ENCODE data around the gene SEMA6B.
"Not testable (repeated sequence)": the region's sequence is repeated elsewhere in the genome, so short reads cannot be mapped to it uniquely, and the experiment has no call there.

SEMA6B gene

DNA sequence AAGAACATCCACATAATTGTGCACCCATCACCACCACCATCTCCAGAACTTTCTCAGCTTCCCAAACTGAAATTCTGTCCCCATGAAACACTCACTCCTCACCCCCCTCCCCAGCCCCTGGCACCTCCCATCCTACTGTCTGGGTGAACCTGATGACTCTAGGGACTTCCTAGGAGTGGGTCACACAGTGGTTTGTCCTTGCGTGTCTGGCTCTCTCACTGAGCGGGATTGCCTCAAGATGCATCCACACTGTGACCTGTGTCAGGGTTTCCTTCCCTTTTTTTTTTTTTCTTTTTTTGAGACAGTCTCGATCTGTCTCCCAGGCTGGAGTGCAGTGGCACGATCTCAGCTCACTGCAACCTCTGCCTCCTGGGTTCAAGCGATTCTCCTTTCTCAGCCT is 4.1 kb upstream of the SEMA6B start:
- H3K4me2 ChIP-seq (ENCODE audit: low read length); H4K12ac ChIP-seq (ENCODE audit: low read depth, low read length); H3K14ac ChIP-seq (ENCODE audit: low read length); H3K27me3 ChIP-seq (ENCODE audit: insufficient read depth, low read length); H4K91ac ChIP-seq (ENCODE audit: low read depth, low read length); H3K9me3 ChIP-seq (ENCODE audit: insufficient read depth, low read depth, low read length); H3K9ac ChIP-seq (ENCODE audit: low read length); H3K4me3 ChIP-seq (ENCODE audit: low read depth, low read length); H3K23ac ChIP-seq (ENCODE audit: low read length); H2AFZ ChIP-seq (ENCODE audit: insufficient read depth, low read length, poor library complexity); H3K79me2 ChIP-seq (ENCODE audit: control insufficient read depth, insufficient read depth, low read length, poor library complexity); H2BK12ac ChIP-seq (ENCODE audit: low read length); H3K18ac ChIP-seq (ENCODE audit: low read length); H4K8ac ChIP-seq (ENCODE audit: low read depth, low read length); H2BK120ac ChIP-seq (ENCODE audit: insufficient read depth, low read length, poor library complexity); H2BK5ac ChIP-seq (ENCODE audit: low read depth, low read length, poor library complexity); H3K27ac ChIP-seq (ENCODE audit: low read depth, low read length); H3K36me3 ChIP-seq (ENCODE audit: control insufficient read depth in 1 of 2, insufficient read depth in 2 of 2, low read length in 2 of 2); H3K79me1 ChIP-seq (ENCODE audit: low read length); H2AK5ac ChIP-seq (ENCODE audit: low read length); H3K4me1 ChIP-seq (ENCODE audit: control insufficient read depth in 1 of 2, insufficient read depth in 2 of 2, low read length in 2 of 2); H3K4ac ChIP-seq (ENCODE audit: low read depth, low read length): not testable (repeated sequence)
- no CpG with 5 or more reads among the region's 5 CpGs for WGBS (ENCODE audit: extremely low coverage, insufficient coverage, insufficient read length)
- DNase-seq, result peak in 1 of 2 donors; percentile 22

DNA sequence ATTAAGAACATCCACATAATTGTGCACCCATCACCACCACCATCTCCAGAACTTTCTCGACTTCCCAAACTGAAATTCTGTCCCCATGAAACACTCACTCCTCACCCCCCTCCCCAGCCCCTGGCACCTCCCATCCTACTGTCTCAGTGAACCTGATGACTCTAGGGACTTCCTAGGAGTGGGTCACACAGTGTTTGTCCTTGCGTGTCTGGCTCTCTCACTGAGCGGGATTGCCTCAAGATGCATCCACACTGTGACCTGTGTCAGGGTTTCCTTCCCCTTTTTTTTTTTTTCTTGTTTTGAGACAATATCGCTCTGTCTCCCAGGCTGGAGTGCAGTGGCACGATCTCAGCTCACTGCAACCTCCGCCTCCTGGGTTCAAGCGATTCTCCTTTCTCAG is 2.6 kb upstream of the SEMA6B start:
- H4K91ac ChIP-seq (ENCODE audit: low read depth, low read length); H3K79me2 ChIP-seq (ENCODE audit: control insufficient read depth, insufficient read depth, low read length, poor library complexity); H3K27me3 ChIP-seq (ENCODE audit: insufficient read depth, low read length); H2AFZ ChIP-seq (ENCODE audit: insufficient read depth, low read length, poor library complexity); H2BK12ac ChIP-seq (ENCODE audit: low read length); H3K79me1 ChIP-seq (ENCODE audit: low read length); H2BK120ac ChIP-seq (ENCODE audit: insufficient read depth, low read length, poor library complexity); H3K23ac ChIP-seq (ENCODE audit: low read length); H3K9me3 ChIP-seq (ENCODE audit: insufficient read depth, low read depth, low read length); H4K12ac ChIP-seq (ENCODE audit: low read depth, low read length); H3K4me2 ChIP-seq (ENCODE audit: low read length); H3K27ac ChIP-seq (ENCODE audit: low read depth, low read length); H2AK5ac ChIP-seq (ENCODE audit: low read length); H2BK5ac ChIP-seq (ENCODE audit: low read depth, low read length, poor library complexity); H3K4me1 ChIP-seq (ENCODE audit: control insufficient read depth in 1 of 2, insufficient read depth in 2 of 2, low read length in 2 of 2); H3K4me3 ChIP-seq (ENCODE audit: low read depth, low read length); H3K9ac ChIP-seq (ENCODE audit: low read length); H3K36me3 ChIP-seq (ENCODE audit: control insufficient read depth in 1 of 2, insufficient read depth in 2 of 2, low read length in 2 of 2); H4K8ac ChIP-seq (ENCODE audit: low read depth, low read length); H3K18ac ChIP-seq (ENCODE audit: low read length); H3K14ac ChIP-seq (ENCODE audit: low read length); H3K4ac ChIP-seq (ENCODE audit: low read depth, low read length): not testable (repeated sequence)
- DNase-seq, result peak in 1 of 2 donors; percentile 19
- WGBS (ENCODE audit: extremely low coverage, insufficient coverage, insufficient read length), result no CpG with 5 or more reads among the region's 7 CpGs

DNA sequence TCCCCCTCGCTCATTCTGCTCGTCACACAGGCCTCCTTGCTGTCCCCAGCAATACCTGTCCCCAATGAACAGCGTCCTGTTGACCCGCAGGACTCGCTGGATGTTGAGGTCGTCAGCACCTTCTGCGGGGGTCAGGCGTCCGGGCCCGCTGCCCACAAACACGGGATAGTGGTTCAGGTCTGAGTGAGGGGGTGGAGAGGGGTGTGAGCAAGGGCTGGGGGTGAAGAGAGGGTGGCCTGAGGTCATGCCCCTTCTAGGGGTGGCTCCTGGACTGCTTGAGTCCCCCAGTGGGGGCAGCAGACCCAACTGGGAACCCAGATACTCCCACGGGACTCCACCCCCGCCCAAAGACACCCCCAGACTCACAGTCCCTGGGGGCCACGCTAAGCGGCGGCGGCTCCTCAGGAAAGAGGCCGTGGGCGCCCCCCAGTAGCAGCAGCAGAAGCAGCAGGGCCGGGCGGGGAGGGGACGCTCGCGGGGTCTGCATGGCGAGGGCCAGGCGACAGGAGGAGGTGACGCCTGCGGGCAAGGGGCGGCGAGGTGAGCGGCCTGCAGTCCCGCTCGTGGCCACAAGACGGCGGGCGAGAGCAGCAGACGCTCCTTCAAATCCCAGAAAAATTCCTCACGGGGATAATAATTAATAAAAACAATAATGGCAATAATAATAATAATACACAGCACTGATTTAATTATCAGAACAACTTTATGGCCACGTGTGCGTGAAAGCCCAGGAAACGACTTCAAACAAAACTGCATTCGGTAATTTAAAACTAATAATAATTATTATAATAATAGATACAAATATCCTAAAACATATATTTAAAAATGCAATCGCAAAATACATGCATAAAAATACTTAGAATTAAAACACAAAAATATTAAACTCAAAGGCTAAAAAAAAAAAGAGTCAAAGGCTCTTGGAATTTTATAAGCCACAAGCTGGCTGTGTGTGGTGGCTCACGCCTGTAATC is 1.2 kb downstream of the SEMA6B start:
- DNase-seq, result peak in 1 of 2 donors; percentile 65
- no peak overlapping the region for H3K27ac ChIP-seq (ENCODE audit: low read depth, low read length)
- H3K4me2 ChIP-seq (ENCODE audit: low read length), result no peak overlapping the region
- no peaks in the 10 kb centered on the region for H3K4me1 ChIP-seq (ENCODE audit: control insufficient read depth in 1 of 2, insufficient read depth in 2 of 2, low read length in 2 of 2)
- H3K14ac ChIP-seq (ENCODE audit: low read length), result no peak overlapping the region
- H4K91ac ChIP-seq (ENCODE audit: low read depth, low read length), result no peak overlapping the region
- no peaks in the 10 kb centered on the region for H3K79me1 ChIP-seq (ENCODE audit: low read length)
- no peak overlapping the region for H2AFZ ChIP-seq (ENCODE audit: insufficient read depth, low read length, poor library complexity)
- H2BK5ac ChIP-seq (ENCODE audit: low read depth, low read length, poor library complexity), result no peak overlapping the region
- no peaks in the 10 kb centered on the region for H3K27me3 ChIP-seq (ENCODE audit: insufficient read depth, low read length)
- no peak overlapping the region for H2BK12ac ChIP-seq (ENCODE audit: low read length)
- no CpG with 5 or more reads among the region's 44 CpGs for WGBS (ENCODE audit: extremely low coverage, insufficient coverage, insufficient read length)
- no peak overlapping the region for H3K4me3 ChIP-seq (ENCODE audit: low read depth, low read length)
- no peak overlapping the region for H3K4ac ChIP-seq (ENCODE audit: low read depth, low read length)
- H2AK5ac ChIP-seq (ENCODE audit: low read length), result no peak overlapping the region
- no peak overlapping the region for H4K8ac ChIP-seq (ENCODE audit: low read depth, low read length)
- no peaks in the 10 kb centered on the region for H3K79me2 ChIP-seq (ENCODE audit: control insufficient read depth, insufficient read depth, low read length, poor library complexity)
- no peak overlapping the region for H3K18ac ChIP-seq (ENCODE audit: low read length)
- H3K36me3 ChIP-seq (ENCODE audit: control insufficient read depth in 1 of 2, insufficient read depth in 2 of 2, low read length in 2 of 2), result no peaks in the 10 kb centered on the region
- no peak overlapping the region for H4K12ac ChIP-seq (ENCODE audit: low read depth, low read length)
- no peak overlapping the region for H3K23ac ChIP-seq (ENCODE audit: low read length)
- no peak overlapping the region for H3K9ac ChIP-seq (ENCODE audit: low read length)
- no peaks in the 10 kb centered on the region for H3K9me3 ChIP-seq (ENCODE audit: insufficient read depth, low read depth, low read length)
- no peak overlapping the region for H2BK120ac ChIP-seq (ENCODE audit: insufficient read depth, low read length, poor library complexity)

DNA sequence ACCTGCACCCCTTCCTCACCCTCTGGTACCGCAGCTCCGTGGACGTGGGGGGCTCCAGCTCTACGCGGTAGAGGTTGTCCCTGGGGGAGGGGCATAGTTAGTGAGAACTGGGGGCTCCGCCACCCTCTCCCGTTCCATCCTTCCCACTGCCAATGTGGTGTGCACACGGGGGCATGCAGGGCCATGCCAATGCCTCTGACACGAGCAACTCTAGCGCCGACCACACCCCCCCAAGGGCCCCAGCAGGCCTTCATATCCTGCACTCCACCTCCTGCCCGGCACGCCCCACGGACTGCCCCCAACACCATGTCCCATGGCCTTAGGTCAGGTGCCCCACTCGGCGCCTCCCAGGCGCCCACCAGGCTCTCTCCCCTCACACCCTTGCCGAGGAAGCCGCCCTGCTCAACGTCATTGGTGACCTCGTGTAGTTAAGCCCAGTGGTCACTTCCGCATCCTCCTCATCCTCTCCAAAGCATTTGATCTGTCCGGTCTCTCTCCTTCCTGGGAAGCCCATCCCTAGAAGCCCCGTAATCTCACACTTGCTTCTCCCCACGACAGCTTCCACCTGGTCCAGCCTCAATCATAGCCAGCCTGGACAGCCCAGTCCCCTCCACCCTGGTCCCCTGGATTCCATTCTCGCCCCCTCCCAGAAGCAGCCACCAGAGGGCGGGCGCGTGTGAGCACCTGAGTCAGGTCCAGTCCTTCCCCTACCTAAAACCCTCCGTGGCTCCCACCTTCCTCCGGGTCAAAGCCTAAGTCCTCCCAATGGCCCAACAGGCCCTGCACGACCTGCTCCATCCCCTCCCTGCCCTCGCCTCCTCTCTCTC is 2.1 kb downstream of the SEMA6B start:
- Histone ChIP-seq H4K12ac (ENCODE audit: low read depth, low read length) (no peak overlapping the region), H3K27me3 (ENCODE audit: insufficient read depth, low read length) (no peaks in the 10 kb centered on the region), H3K4ac (ENCODE audit: low read depth, low read length) (no peak overlapping the region), H2AK5ac (ENCODE audit: low read length) (no peak overlapping the region), H3K79me1 (ENCODE audit: low read length) (no peaks in the 10 kb centered on the region), H3K18ac (ENCODE audit: low read length) (no peak overlapping the region), H3K4me1 (ENCODE audit: control insufficient read depth in 1 of 2, insufficient read depth in 2 of 2, low read length in 2 of 2) (no peaks in the 10 kb centered on the region), H4K8ac (ENCODE audit: low read depth, low read length) (no peak overlapping the region), H3K9me3 (ENCODE audit: insufficient read depth, low read depth, low read length) (no peaks in the 10 kb centered on the region), H3K4me2 (ENCODE audit: low read length) (no peak overlapping the region), H2BK120ac (ENCODE audit: insufficient read depth, low read length, poor library complexity) (no peak overlapping the region), H2AFZ (ENCODE audit: insufficient read depth, low read length, poor library complexity) (no peak overlapping the region), H2BK12ac (ENCODE audit: low read length) (no peak overlapping the region), H3K36me3 (ENCODE audit: control insufficient read depth in 1 of 2, insufficient read depth in 2 of 2, low read length in 2 of 2) (no peaks in the 10 kb centered on the region), H3K79me2 (ENCODE audit: control insufficient read depth, insufficient read depth, low read length, poor library complexity) (no peaks in the 10 kb centered on the region), H4K91ac (ENCODE audit: low read depth, low read length) (no peak overlapping the region), H3K14ac (ENCODE audit: low read length) (no peak overlapping the region), H3K4me3 (ENCODE audit: low read depth, low read length) (no peak overlapping the region), H2BK5ac (ENCODE audit: low read depth, low read length, poor library complexity) (no peak overlapping the region), H3K9ac (ENCODE audit: low read length) (no peak overlapping the region), H3K23ac (ENCODE audit: low read length) (no peak overlapping the region), H3K27ac (ENCODE audit: low read depth, low read length) (no peak overlapping the region)
- no CpG with 5 or more reads among the region's 33 CpGs for WGBS (ENCODE audit: extremely low coverage, insufficient coverage, insufficient read length)
- peak in 1 of 2 donors; percentile 51 for DNase-seq
